ENCODE measurements around the gene ZNF646. TPM values are rescaled to one million over a fixed set of nuclear protein-coding genes. Genes with fewer than 3 reads are reported as not detected.

The ZNF646 gene
- total RNA-seq, 1 experiment from 2014 or later: 26.8 TPM

GRCh38 chr16:31092330-31092729 lies 18.1 kb downstream of the ZNF646 start:
- H3K4me3 ChIP-seq (ENCODE audit: low read depth in 2 of 2, low read length in 2 of 2): no peak overlapping the region
- H3K27me3 ChIP-seq (ENCODE audit: control insufficient read depth, insufficient read depth, low read length): no peaks in the 10 kb centered on the region
- in situ Hi-C loops (cut with HindIII; ENCODE audit: low pct_unique_long_range_greater_than_20kb, low sequenced_read_pairs) (no loop called here), intact Hi-C loops (cut with micrococcal nuclease; ENCODE audit: unreplicated experiment) (loop anchor here (10.0 kb wide), 1 partner anchor 58 kb away; the partner anchor contains the start of gene STX4)
- H3K4me1 ChIP-seq (ENCODE audit: control insufficient read depth, insufficient read depth, low read length): peaks cover 7% of the 10 kb centered on the region; the same call in 1 of the 2 replicates
- TF ChIP-seq REST (IDR thresholded peaks at IDR 0.05; ENCODE audit: insufficient read depth in 1 of 2, low read depth in 2 of 2, low read length in 1 of 2) (no peak), CTCF (IDR thresholded peaks at IDR 0.05) (no peak), POLR2AphosphoS5 (IDR thresholded peaks at IDR 0.05; ENCODE audit: low read depth, low read length) (no peak), TCF7L2 (IDR thresholded peaks at IDR 0.05; ENCODE audit: low read depth, low read length) (no peak), SIN3A (IDR thresholded peaks at IDR 0.05; ENCODE audit: borderline replicate concordance, insufficient read depth, low read depth, low read length) (no peak)
- ATAC-seq: no peak
- no peak overlapping the region for H3K27ac ChIP-seq (ENCODE audit: low read length)
- POLR2A ChIA-PET: interaction anchor here (0.6 to 0.9 kb wide), 2 partner anchors 25 to 44 kb away, joined by 3 to 6 read pairs; partner anchors contain the start of gene KAT8
- no peaks in the 10 kb centered on the region; the same call in 1 of the 2 replicates for H3K36me3 ChIP-seq (ENCODE audit: control insufficient read depth, insufficient read depth, low read length)
- no peaks in the 10 kb centered on the region for H3K9me3 ChIP-seq (ENCODE audit: control insufficient read depth, insufficient read depth, low read depth, low read length)
- no peak for DNase-seq (ENCODE audit: low read depth, low spot score)
- no TSS peak for BruUV-seq (replicated peaks)
- CTCF ChIA-PET: interaction anchor here (0.6 kb wide), 2 partner anchors 25 to 338 kb away, joined by 3 to 4 read pairs; no protein-coding TSS in a partner anchor

GRCh38 chr16:31093132-31093703 lies 19.0 kb downstream of the ZNF646 start:
- BruUV-seq (replicated peaks): no TSS peak
- H3K4me3 ChIP-seq (ENCODE audit: low read depth in 2 of 2, low read length in 2 of 2): peak overlapping the region; percentile 92 to 97
- ATAC-seq (no peak), DNase-seq (ENCODE audit: low read depth, low spot score) (no peak)
- no peak for TF ChIP-seq POLR2AphosphoS5 (IDR thresholded peaks at IDR 0.05; ENCODE audit: low read depth, low read length)
- TF ChIP-seq REST (IDR thresholded peaks at IDR 0.05; ENCODE audit: insufficient read depth in 1 of 2, low read depth in 2 of 2, low read length in 1 of 2): no peak
- no peak for TF ChIP-seq CTCF (IDR thresholded peaks at IDR 0.05)
- no peak for TF ChIP-seq TCF7L2 (IDR thresholded peaks at IDR 0.05; ENCODE audit: low read depth, low read length)
- TF ChIP-seq SIN3A (IDR thresholded peaks at IDR 0.05; ENCODE audit: borderline replicate concordance, insufficient read depth, low read depth, low read length): no peak
- peaks cover 7% of the 10 kb centered on the region; the same call in 1 of the 2 replicates for H3K4me1 ChIP-seq (ENCODE audit: control insufficient read depth, insufficient read depth, low read length)
- no peaks in the 10 kb centered on the region for H3K27me3 ChIP-seq (ENCODE audit: control insufficient read depth, insufficient read depth, low read length)
- no peaks in the 10 kb centered on the region; the same call in 1 of the 2 replicates for H3K36me3 ChIP-seq (ENCODE audit: control insufficient read depth, insufficient read depth, low read length)
- intact Hi-C loops (cut with micrococcal nuclease; ENCODE audit: unreplicated experiment) (loop anchor here (10.0 kb wide), 1 partner anchor 58 kb away; the partner anchor contains the start of gene STX4), in situ Hi-C loops (cut with HindIII; ENCODE audit: low pct_unique_long_range_greater_than_20kb, low sequenced_read_pairs) (no loop called here)
- H3K9me3 ChIP-seq (ENCODE audit: control insufficient read depth, insufficient read depth, low read depth, low read length): no peaks in the 10 kb centered on the region
- CTCF ChIA-PET: interaction anchor here (0.7 kb wide), 1 partner anchor 11 kb away, joined by 5 read pairs; no protein-coding TSS in a partner anchor
- H3K27ac ChIP-seq (ENCODE audit: low read length): peak overlapping the region; percentile 87
- POLR2A ChIA-PET: interaction anchor here (0.5 to 0.6 kb wide), 3 partner anchors 9 to 123 kb away, joined by 3 read pairs; no protein-coding TSS in a partner anchor

Measured in Panc1 (cell line).